ENCODE data around the gene HNRNPUL1. TPM values are rescaled to one million over a fixed set of nuclear protein-coding genes. Genes with fewer than 3 reads are reported as not detected.

The HNRNPUL1 gene
- total and polyA plus RNA-seq, 2 donors (not counting 3 experiments of a cell fraction or from before 2014, with no cell fraction given), result 83.2 to 261 TPM

DNA sequence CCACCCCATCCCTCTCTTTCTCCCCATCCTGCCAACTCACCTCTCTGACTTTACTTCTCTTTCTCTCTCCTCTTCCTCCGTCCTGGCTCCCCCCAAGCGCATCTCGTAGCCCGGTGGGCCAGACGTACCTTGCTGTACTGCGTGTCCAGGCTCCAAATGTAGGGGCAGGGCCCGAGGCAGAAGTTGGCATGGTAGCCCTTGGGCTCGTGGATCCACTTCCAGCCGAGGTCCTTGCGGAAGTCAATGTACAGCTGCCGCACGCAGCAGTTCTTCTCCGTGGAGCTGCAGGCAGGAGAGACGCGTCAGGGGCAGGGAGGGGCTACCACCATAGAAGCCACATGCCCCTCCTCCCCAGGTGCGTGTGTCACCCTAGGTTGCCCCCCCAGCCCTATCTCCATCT, 67.8 kb downstream of the HNRNPUL1 start:
- H3K27me3 ChIP-seq (ENCODE audit: control insufficient read depth in 2 of 2, insufficient read depth in 2 of 2, low read length in 2 of 2), result no peaks in the 10 kb centered on the region
- no peak for TF ChIP-seq POLR2AphosphoS5 (IDR thresholded peaks at IDR 0.05; ENCODE audit: insufficient read depth, low read depth, low read length)
- TF ChIP-seq MYC (IDR thresholded peaks at IDR 0.05; ENCODE audit: low read depth, low read length), result no peak
- no peak for TF ChIP-seq FOS (IDR thresholded peaks at IDR 0.05; ENCODE audit: borderline replicate concordance, insufficient read depth, low read length)
- TF ChIP-seq POLR2A (IDR thresholded peaks at IDR 0.05; ENCODE audit: low read depth, low read length), result no peak
- TF ChIP-seq, protein P1, sequence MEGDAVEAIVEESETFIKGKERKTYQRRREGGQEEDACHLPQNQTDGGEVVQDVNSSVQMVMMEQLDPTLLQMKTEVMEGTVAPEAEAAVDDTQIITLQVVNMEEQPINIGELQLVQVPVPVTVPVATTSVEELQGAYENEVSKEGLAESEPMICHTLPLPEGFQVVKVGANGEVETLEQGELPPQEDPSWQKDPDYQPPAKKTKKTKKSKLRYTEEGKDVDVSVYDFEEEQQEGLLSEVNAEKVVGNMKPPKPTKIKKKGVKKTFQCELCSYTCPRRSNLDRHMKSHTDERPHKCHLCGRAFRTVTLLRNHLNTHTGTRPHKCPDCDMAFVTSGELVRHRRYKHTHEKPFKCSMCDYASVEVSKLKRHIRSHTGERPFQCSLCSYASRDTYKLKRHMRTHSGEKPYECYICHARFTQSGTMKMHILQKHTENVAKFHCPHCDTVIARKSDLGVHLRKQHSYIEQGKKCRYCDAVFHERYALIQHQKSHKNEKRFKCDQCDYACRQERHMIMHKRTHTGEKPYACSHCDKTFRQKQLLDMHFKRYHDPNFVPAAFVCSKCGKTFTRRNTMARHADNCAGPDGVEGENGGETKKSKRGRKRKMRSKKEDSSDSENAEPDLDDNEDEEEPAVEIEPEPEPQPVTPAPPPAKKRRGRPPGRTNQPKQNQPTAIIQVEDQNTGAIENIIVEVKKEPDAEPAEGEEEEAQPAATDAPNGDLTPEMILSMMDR (IDR thresholded peaks at IDR 0.05; ENCODE audit: extremely low read depth in 1 of 2, insufficient read depth in 1 of 2, low read depth in 1 of 2, low read length in 2 of 2), result no peak
- no peak for TF ChIP-seq JUN (IDR thresholded peaks at IDR 0.05; ENCODE audit: borderline replicate concordance, insufficient read depth, insufficient read length, low read depth)
- TF ChIP-seq, protein P2, sequence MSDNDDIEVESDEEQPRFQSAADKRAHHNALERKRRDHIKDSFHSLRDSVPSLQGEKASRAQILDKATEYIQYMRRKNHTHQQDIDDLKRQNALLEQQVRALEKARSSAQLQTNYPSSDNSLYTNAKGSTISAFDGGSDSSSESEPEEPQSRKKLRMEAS (IDR thresholded peaks at IDR 0.05; ENCODE audit: insufficient read depth, insufficient read length), result no peak
- TF ChIP-seq EZH2 (IDR thresholded peaks at IDR 0.05; ENCODE audit: borderline replicate concordance, low read depth, low read length, severe bottlenecking), result no peak
- TF ChIP-seq GATA2 (IDR thresholded peaks at IDR 0.05; ENCODE audit: insufficient read depth, insufficient read length, low read depth, low read length), result no peak
- dilution Hi-C loops (cut with MboI; ENCODE audit: extremely low pct_ligation_motif_present, low sequenced_read_pairs) (no loop called here), intact Hi-C loops (cut with micrococcal nuclease) (no loop called here)
- no peaks in the 10 kb centered on the region for H4K20me1 ChIP-seq (replicated peaks; ENCODE audit: control insufficient read depth, extremely low read depth, insufficient read depth, low read length)
- ChIA-PET POLR2A (no interaction called here), CTCF (interaction anchor here (1.0 kb wide), 2 partner anchors 21 to 128 kb away, joined by 4 read pairs; no protein-coding TSS in a partner anchor)
- FAIRE-seq, result no peak
- no peaks in the 10 kb centered on the region for H3K9me3 ChIP-seq (replicated peaks; ENCODE audit: control insufficient read depth, insufficient read depth, low read length)
- no peak overlapping the region for H3K9ac ChIP-seq (replicated peaks; ENCODE audit: extremely low read depth, insufficient read depth, low read length)
- no peak overlapping the region for H3K27ac ChIP-seq (ENCODE audit: insufficient read depth, low read depth, low read length)
- H3K4me2 ChIP-seq (ENCODE audit: insufficient read depth, low read length), result no peak overlapping the region
- no peak for DNase-seq (ENCODE audit: low read depth, low spot score)
- peaks cover 27% of the 10 kb centered on the region for H3K4me1 ChIP-seq (ENCODE audit: control insufficient read depth, extremely low read depth, insufficient read depth, low read length)
- no peak overlapping the region for H2AFZ ChIP-seq (ENCODE audit: low read depth, low read length)
- BruUV-seq (replicated peaks), result no TSS peak
- peaks cover 25% of the 10 kb centered on the region for H3K79me2 ChIP-seq (ENCODE audit: control insufficient read depth, insufficient read depth, low read length)
- no peak overlapping the region for H3K4me3 ChIP-seq (replicated peaks in 1 of 3; ENCODE audit: insufficient read depth in 1 of 3, low read depth in 1 of 3, low read length in 3 of 3)
- H3K36me3 ChIP-seq (ENCODE audit: control insufficient read depth in 2 of 2, extremely low read depth in 1 of 2, insufficient read depth in 2 of 2, low read length in 2 of 2), result peaks cover 19 to 44% of the 10 kb centered on the region in 2 experiments
- H3K9me1 ChIP-seq (replicated peaks; ENCODE audit: control insufficient read depth, extremely low read depth, insufficient read depth, low read length), result no peaks in the 10 kb centered on the region

Data from endothelial cell of umbilical vein (primary cell).